Measurements from ENCODE around the gene ZBTB47.
A peak's percentile ranks its signal among the peaks of the same experiment; 100 is the strongest.

ZBTB47 gene

DNA sequence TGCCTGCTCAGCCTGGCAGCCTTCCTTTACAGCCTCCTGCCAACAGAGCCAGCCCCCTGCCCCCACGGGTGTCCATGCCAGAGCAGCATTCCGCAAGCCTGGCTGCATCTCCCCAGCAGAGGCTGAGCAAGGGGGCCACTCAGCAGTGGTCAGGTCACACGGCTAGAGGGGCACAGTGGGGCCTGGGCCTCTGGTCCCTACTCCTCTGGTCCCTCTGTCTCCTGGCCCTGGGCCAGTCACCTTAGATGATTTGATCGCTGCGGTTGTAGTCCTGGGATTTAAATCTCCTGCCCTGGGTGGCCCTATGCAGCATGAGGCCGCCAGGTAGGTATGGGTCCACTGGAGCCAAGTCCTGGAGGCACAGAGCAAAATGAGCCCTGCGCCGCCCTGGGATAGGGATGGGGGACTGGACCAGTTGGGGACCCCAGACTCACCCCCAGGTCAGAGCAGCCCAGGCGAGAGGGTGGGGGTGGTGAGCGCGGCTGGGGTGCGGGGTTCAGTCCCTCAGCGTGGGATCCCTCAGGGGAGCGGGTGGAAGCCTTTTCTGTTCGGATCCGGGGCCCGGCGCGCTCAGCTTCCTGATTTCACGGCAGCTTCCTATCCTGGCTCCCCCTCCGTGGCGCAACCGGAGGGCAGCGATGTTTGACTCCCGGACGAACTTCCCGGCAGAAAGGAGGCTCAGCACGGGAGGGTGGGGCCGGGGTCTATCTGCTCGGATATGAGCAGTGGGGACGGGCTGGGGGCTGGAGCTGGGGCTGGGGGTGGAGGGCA is at the start of gene ZBTB47:
Gene ZBTB47 (plus strand): TSS at position 138 of the 771 bp plus-strand sequence. CDS start 4,659 bp downstream, outside the sequence.
- peak; percentile 26 for DNase-seq

- DNase-seq, result peak; percentile 4
Observed at GRCh38 chr3:42605546-42606173, 47.8 kb upstream of the ZBTB47 start.

GRCh38 chr3:42608581-42608980 is 44.9 kb upstream of the ZBTB47 start:
- no peak for DNase-seq

DNA sequence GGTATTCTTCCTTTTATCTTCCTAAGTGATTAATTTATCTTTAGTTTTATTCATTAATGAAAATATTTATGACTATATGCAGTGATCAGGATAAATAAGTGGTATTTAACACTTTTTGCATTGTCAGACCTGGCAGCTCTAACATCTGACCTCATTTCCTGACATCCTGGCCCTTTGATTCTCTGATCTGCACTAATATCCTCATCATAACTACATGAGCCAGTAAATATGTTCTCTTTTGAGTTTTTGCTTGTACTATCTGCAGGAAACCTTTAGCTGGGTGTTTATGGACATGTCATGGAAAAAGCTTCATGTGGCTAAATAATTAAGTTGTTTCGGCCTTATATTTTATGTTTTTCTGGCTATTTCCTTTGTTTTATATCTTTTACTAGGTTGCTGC is 42.5 kb upstream of the ZBTB47 start:
- DNase-seq, result no peak

DNA sequence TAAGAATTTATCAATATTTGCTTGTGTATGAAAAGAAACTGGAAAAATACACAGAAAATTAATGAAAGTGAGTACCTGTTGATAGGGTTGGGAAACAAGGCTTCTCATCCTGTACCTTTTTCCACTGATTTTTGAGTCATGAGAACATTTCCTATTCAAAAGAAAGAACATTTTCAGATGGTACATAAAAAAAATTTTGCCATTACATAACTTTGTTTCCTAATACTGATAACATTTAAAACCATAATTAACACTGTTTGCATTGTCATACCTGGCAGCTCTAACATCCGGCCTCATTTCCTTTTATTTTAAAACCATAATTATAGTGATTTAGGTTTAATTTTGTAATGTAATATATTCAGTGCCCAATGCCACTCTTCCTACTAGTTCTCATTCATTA is 41.3 kb upstream of the ZBTB47 start:
- DNase-seq, result no peak

- no peak for DNase-seq
Observed at GRCh38 chr3:42612928-42613327, 40.6 kb upstream of the ZBTB47 start.

DNA sequence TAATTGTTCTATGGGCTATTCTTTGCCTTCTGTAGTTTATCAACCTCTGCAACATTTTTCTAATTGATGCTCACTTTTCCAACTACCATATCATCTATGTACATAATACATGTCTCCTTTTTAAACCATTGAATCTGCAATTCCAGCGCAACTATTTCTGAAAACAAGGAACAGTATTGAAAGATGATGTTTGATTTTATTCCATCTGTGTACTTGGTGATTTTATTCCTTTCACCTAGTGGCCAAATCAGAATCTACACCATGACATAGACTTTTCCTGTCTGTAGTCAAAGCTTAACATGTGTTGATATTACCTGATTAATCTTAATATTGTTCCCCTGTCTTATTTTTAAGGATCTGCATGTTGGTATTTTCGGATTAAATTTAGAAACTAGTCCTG is 40.0 kb upstream of the ZBTB47 start:
- no peak for DNase-seq

DNA sequence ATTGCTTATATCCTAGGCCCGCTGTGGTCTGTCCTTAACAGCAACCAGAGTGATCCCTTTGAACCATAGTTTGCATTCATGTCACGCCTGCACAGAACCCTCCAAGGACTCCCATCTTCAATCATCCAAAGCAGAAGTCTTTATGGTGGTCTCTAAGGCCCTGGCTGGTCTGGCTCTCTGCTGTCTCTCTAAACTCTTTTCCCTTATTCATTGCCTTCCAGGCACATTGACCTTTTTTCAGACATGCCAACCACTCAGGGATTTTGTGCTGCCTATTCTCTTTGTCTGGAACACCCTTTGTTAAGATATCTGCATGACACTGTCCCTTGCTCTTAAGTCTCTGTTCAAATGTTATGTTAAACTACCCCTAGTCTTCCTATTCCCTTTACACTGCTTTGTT is 21.9 kb upstream of the ZBTB47 start:
- no peak for DNase-seq

DNA sequence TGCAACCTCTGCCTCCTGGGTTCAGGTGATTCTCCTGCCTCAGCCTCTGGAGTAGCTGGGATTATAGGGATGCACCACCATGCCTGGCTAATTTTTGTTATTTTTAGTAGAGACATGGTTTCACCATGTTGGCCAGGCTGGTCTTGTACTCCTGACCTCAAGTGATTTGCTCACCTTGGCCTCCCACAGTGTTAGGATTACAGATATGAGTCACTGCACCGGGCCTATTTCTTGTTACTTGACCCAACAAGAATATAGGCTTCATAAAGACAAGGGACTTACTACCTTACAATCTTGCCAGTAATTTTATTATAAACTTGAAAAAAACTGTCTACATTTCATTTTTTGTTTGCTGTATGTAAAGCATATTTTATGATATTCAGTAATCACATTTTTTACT is 21.4 kb upstream of the ZBTB47 start:
- DNase-seq, result no peak

GRCh38 chr3:42633544-42633943 is 20.0 kb upstream of the ZBTB47 start:
- DNase-seq, result no peak

DNA sequence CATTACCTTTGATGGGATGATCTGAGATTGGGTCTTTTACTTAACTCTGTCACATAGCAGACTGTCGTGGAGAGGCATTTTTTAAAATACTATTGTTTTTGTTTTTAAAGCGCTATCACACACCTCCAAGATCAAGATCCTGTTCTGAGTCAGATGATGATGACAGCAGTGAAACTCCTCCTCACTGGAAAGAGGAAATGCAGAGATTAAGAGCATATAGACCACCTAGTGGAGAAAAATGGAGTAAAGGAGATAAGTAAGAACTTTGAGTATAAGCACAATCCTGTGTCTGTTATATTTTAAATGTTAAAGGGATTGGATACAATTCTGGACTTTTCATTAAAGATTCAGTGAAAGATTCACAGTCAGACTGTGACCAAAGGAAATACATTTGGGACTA is 18.4 kb upstream of the ZBTB47 start:
- DNase-seq, result no peak

- no peak for DNase-seq
Observed at GRCh38 chr3:42637001-42637400, 16.5 kb upstream of the ZBTB47 start.

- no peak for DNase-seq
Observed at GRCh38 chr3:42638339-42638842, 15.1 kb upstream of the ZBTB47 start.

- DNase-seq, result no peak
Observed at GRCh38 chr3:42639192-42639591, 14.3 kb upstream of the ZBTB47 start.

DNA sequence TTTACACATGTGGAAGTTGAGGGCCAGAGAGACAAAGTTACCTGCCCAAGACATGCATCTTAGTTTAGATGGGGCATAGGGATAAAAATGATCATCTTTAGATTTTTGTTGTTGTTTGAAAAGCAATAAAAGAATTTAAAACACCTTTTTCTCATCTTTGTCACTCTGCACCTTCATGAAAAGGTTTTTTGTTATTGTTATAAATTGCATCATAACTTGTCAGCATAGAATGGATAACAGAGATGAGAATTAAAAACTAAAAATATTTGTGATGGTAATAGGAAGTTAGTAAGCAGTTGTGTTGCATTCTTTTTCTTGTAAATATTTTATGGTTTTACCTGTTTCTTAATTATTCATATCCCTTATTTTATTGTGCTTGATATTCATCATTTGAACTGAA is 13.4 kb upstream of the ZBTB47 start:
- DNase-seq, result no peak

- no peak for DNase-seq
Observed at GRCh38 chr3:42640771-42641370, 12.6 kb upstream of the ZBTB47 start.

- DNase-seq, result no peak
Observed at GRCh38 chr3:42647821-42648459, 5.6 kb upstream of the ZBTB47 start.

DNA sequence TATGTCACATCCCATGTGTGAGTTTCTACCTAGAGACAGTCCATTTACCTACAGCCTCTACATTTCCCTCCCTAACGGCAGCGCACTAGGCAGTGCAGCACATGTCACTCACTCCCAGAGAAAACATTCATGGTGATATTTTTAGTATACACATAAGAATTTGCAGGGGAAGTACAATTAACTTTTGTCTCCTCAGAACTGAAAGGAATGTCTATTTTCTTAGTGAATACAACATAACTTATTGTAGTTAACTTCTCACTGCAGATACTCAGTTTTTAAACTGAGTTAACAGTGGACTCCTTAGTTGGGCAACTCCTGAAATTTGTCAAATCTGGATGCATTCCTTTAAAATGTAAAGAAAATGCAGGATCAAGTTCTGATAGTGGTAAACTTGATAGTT is 4.5 kb upstream of the ZBTB47 start:
- no peak for DNase-seq

- DNase-seq, result no peak
Observed at GRCh38 chr3:42649783-42650182, 3.7 kb upstream of the ZBTB47 start.

GRCh38 chr3:42651248-42652091 is 2.0 kb upstream of the ZBTB47 start:
- no peak for DNase-seq

DNA sequence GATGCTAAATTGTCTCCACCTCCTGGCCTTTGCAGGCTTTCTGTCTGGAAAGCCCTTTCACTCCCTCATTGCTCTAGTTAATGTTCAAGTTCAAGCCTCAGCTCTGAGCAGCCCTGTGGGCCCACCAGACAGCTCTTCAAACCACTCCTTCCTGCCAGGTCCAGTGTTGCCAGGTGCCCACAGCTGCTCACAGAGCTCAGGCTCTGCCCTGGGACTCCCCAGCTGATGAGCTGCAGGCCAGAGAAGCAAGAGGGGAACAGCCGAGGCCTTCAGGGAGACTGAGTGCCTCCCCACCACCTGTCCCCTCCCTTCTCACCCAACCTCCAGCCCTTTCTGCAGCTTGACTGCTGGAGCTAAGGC is 1.3 kb upstream of the ZBTB47 start:
- DNase-seq, result no peak

DNA sequence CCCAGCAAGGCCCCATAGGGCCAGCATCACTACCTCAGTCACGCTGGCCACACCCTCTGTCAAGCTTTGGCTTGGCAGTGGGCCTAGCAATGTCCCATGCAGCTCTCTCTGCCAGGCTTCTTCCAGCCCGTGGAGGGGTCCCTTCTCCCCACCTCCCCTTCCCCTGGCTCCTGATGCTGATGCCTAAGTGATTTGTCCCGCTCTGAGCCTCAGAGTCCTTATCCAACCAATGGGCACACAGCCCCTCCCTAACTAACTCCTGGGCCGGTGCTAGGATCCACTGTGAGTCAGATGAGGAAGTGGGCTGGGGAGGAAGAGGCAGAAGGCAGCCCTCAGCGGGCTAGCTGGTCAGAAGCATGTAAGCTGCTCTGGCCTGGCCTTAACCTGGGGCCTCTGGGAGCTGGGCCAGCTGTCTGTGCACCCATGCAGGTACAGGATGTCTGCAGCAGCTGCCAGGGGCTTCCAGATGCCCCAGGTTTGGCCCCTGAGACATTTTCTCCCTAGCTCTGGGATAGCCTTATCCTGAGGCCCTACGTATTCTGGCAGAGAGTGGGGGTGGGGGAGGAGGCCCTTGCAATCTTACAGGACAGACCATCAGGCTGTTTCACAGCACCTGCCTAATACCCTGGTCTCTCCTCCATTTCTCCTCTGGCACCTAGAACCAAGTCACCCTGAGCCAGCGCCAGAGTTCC is 740 bp upstream of the ZBTB47 start:
- peak; percentile 24 for DNase-seq
